C1 segment of cervical spinal cord (tissue), 14 donors: ENCODE results near the gene HIVEP3.

Experiments
- DNase-seq, 14 donors: peaks; one replicate each; lab custom pipeline; 2025; lab: John Stamatoyannopoulos, UW

Gene HIVEP3

DNA sequence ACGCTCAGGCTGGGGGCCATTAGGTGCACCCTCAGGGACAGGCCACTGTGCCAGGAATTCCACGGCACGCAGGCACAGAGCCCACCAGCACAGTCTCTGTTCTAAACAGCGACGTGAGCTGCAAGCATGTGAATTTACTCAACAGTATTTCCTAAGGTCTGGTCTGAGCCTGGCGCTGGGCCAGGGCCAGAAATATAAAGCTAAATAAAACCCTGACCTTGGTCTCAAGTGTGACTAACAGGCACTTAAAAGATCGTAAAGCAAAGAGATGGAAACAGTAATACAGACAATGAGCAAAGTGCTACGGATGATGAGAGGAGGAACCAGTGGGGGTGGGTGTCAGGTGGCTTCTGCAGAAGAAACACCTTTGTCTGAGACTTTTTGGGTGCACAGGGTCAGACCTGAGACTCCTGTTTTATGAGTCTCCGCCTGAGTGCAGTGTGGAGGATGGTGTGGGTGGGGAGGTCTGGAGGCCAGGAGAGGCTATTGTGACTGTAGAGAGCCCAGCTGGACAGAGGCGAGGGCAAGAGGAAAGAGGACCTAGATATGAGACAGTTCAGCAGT lies 380.9 kb downstream of the HIVEP3 start:
- no peak for DNase-seq

GRCh38 chr1:41537251-41537650 lies 381.5 kb downstream of the HIVEP3 start:
- DNase-seq: no peak

DNA sequence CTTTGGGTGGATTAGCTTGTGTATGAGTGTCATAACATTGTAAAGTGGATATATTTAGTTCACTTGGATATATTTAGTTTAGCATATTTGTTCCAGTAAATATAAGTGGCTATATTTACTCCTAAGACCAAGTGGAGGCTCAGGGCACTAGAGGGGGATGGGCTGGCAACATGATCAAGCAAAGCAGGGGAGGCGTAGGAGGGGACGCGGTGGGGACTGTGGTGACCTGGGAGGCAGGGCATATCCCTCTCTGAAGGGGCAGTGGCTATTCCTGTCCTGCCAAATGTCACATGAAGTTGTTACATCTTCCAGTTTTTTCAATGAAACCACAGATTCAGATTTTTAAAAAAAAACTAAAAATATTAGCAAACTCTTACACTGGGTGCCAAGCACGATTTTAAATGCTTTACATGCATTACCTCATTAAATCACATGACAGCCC lies 382.3 kb downstream of the HIVEP3 start:
- no peak for DNase-seq

DNA sequence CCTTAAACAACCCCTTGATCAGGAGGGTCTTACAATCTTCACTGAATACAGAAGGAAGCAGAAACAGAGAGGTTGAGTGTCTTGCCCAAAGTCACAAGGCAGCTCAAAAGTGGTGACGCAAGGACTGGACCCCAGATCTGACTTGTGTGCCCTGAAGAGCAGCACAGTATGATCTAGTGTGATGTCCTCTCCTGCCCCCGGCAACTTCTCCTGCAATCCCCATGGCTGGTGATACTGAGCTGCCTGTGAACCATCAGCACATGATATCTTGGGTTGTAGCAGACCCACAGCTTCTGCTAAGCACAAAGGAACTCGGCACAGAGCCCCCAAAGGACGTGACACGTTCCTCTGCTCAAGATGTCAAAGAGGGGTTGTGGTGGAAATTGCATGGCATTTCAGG lies 383.0 kb downstream of the HIVEP3 start:
- DNase-seq: no peak

- no peak for DNase-seq
Measured at GRCh38 chr1:41535276-41535675, 383.4 kb downstream of the HIVEP3 start.

- no peak for DNase-seq
Measured at GRCh38 chr1:41534181-41535076, 384.3 kb downstream of the HIVEP3 start.

DNA sequence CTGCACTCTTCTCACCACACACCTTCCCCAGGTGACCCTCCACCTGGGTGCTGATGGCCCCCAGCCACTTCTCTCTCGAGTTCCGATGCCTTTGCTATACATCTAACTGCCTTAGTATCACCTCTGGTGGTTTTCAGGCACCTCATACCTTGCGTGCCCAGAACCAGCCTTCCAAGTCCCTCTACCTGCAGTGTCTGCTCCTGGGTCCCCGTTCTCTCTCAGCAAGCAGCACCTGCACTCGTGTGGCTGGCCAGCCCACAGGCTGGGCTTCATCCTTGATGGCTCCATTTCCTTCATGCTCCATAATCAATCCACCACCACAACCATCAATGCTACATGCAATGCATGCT lies 385.0 kb downstream of the HIVEP3 start:
- DNase-seq: no peak

- DNase-seq: no peak
Measured at GRCh38 chr1:41533016-41533730, 385.5 kb downstream of the HIVEP3 start.

GRCh38 chr1:41532206-41532975 lies 386.3 kb downstream of the HIVEP3 start:
- no peak for DNase-seq

- DNase-seq: no peak
Measured at GRCh38 chr1:41530411-41530810, 388.3 kb downstream of the HIVEP3 start.

- DNase-seq: no peak
Measured at GRCh38 chr1:41529621-41530395, 388.9 kb downstream of the HIVEP3 start.

- DNase-seq: no peak
Measured at GRCh38 chr1:41528726-41529605, 389.8 kb downstream of the HIVEP3 start.

GRCh38 chr1:41528106-41528505 lies 390.6 kb downstream of the HIVEP3 start:
- no peak for DNase-seq

DNA sequence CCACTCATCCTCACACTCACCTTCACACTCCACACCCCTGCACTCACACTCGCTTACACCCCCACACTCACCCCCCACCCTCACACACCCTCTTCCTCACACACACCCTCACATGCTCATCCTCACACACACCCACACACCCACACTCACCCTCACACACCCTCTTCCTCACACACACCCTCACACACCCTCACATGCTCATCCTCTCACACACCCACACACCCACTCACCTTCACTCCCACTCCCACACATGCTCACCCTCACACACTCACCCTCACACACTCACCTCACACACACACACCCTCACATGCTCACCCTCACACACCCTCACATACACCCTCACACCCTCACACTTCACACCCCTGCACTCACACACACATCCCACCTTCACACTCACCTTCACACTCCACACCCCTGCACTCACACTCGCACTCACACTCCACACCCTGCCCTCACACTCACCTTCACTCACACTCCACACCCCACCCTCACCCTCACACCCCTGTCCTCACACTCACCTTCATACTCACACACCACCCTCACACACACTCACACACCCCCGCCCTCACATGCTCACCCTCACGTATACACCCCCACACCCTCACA lies 391.7 kb downstream of the HIVEP3 start:
- DNase-seq: no peak

- DNase-seq: no peak
Measured at GRCh38 chr1:41525891-41526587, 392.7 kb downstream of the HIVEP3 start.

DNA sequence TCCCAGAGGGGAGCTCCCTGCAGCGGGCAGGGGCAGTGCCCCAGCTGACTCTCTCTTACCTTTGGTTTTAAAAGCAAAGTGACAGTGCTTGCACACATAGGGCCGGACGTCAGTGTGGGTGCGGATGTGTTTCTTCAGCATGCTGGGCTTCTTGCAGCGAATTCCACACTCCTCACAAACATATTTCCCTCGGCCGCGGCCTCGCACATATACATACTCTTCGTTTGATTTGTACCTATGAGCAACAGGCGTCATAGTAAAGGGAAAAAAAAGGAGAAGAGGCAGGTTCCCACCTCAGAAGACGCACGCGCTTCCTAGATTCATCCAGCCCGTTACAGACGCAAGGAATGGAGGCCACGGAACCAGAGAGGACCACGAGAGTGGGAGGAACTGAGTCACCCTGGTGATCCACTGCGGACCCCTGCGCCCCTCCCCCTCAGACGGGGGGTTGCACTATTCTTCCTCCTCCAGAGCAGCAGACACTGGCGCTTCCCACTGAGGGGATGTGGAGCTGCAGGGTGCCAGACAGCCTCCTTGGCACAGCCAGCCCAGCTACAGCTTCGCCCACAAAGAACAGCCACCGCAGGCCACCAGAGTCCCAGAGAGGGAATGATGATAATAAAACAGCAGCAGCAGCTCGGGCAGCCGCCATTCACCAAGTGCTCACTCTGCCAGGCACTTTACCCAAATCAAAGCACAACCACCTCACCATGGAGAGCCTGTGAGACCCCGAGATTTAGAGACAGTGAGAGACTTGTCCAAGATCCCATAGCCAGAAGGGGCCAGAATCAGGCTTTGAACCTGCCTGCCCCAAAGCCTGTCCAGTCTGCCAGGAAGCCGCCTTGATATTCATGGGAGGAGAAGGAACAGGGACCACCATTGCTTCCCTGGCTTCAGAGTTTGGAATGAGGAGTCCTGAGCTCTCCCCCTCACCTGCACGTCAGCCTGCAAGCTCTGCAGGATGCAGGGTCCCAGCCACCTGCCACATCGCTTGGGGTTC lies 393.7 kb downstream of the HIVEP3 start:
- DNase-seq: no peak

DNA sequence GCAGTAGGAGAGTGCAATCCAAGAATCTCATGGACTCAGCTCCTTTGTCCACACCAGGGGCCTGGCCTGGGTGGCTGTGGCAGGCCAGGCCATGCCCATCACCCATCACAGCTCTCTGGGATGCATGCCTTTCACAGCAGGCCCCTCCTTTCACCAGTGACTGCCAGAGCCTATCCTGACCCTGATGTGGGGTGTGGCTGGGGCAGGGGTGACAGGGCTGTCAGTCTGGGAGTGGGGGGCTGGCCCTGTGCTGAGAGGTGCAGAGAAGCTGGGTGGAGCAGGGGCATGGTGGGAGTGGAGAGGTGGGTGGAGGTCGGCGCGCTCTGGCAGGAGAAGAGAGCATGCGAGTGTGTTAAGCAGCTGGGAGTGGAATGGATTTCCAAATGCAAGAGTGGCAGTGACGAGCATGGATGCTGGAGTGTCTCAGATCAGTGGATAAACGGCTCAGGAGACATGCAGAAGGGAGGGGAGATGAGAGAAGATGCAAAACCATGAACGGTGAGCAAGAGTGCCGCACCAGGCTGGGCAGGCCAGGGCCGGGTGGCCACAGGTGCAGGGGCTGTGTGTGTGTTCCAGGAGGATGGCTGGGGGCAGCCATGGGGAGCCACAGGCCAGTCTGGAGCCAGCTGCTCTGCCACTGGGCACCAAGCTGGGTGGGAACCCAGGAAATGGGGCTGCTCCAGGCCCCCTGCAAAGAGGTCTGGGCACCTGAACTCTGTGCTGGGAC lies 394.6 kb downstream of the HIVEP3 start:
- no peak for DNase-seq
